ENCODE results near the gene BRCA1.

Gene BRCA1

DNA sequence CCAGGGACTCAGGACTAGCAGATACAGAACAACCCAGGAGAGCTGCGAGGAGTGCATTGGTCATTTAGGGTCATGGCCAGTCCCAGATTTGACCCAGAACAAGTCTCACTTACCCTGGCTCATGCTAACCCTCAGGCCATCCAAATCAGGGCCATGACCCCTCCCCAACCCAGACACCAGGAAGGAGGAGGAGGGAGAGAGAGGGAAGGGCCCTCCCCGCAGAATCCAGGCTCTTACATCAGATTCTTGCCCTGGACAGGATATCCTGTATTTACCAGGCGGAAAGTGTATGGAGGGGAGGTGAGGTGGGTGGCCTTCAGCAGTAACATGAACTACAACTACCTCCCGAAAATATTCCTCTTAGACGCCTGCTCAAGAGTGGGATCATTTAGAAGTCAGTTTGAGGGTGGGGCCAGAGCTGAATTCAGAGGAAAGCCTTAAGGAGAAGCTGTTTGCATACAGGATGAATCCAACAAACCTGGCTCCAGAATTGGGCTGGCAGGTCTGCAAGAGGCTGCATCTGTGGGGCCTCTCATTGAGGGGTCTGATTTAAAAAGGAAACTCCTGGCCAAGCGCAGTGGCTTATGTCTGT, 105.0 kb downstream of the BRCA1 start:
- no peak overlapping the region for H3K4me3 ChIP-seq (ENCODE audit: low read length)
- TF ChIP-seq, protein P1, sequence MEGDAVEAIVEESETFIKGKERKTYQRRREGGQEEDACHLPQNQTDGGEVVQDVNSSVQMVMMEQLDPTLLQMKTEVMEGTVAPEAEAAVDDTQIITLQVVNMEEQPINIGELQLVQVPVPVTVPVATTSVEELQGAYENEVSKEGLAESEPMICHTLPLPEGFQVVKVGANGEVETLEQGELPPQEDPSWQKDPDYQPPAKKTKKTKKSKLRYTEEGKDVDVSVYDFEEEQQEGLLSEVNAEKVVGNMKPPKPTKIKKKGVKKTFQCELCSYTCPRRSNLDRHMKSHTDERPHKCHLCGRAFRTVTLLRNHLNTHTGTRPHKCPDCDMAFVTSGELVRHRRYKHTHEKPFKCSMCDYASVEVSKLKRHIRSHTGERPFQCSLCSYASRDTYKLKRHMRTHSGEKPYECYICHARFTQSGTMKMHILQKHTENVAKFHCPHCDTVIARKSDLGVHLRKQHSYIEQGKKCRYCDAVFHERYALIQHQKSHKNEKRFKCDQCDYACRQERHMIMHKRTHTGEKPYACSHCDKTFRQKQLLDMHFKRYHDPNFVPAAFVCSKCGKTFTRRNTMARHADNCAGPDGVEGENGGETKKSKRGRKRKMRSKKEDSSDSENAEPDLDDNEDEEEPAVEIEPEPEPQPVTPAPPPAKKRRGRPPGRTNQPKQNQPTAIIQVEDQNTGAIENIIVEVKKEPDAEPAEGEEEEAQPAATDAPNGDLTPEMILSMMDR (IDR thresholded peaks at IDR 0.05; ENCODE audit: insufficient read depth, low read depth, low read length, missing control alignments), result no peak

DNA sequence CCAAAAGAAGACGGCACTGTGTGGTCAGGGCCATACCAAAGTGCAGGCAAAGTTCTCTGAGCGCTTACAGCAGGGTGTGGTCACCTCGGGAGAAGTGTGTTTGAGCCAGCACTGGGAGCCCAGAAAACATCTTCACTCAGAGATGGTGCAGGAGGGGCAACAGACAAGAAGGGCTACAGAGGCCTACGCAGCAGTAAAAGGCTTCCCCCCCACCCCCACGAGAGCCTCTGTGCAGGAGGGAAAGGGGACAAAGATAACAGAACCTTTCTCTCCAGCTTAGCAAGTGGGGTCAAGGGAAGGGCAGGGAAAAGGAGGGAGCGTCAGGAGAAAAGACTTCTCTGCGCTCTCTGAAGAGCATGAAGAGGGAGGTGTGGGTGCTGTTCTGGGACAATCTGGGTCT, 105.7 kb downstream of the BRCA1 start:
- no peak overlapping the region for H3K4me3 ChIP-seq (ENCODE audit: low read length)
- no peak for DNase-seq (ENCODE audit: low read depth)
- TF ChIP-seq, protein P1 (IDR thresholded peaks at IDR 0.05; ENCODE audit: insufficient read depth, low read depth, low read length, missing control alignments), result no peak

More for the DNA sequence above, 105.0 kb downstream of the BRCA1 start:
- no peak for DNase-seq (ENCODE audit: low read depth)

DNA sequence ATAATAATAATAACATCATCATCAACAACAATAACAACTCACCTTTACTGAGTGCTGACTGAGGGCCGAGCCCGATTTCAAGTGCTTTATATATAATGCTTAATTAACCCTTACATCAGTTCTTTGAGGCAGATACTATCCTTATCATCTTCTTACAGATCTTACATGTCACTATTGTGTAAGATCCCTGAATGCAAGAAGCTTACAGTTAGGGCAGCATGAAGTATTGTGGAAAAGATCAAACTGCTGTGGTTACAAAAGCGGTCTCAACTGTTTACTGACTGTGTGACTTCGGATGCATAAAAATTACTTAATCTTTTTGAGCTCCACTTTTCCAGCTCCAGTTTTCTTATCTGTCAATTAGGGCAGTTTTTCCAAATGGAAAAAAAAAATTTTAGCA, 106.2 kb downstream of the BRCA1 start:
- TF ChIP-seq, protein P1 (IDR thresholded peaks at IDR 0.05; ENCODE audit: insufficient read depth, low read depth, low read length, missing control alignments), result no peak
- DNase-seq (ENCODE audit: low read depth), result no peak
- no peak overlapping the region for H3K4me3 ChIP-seq (ENCODE audit: low read length)

DNA sequence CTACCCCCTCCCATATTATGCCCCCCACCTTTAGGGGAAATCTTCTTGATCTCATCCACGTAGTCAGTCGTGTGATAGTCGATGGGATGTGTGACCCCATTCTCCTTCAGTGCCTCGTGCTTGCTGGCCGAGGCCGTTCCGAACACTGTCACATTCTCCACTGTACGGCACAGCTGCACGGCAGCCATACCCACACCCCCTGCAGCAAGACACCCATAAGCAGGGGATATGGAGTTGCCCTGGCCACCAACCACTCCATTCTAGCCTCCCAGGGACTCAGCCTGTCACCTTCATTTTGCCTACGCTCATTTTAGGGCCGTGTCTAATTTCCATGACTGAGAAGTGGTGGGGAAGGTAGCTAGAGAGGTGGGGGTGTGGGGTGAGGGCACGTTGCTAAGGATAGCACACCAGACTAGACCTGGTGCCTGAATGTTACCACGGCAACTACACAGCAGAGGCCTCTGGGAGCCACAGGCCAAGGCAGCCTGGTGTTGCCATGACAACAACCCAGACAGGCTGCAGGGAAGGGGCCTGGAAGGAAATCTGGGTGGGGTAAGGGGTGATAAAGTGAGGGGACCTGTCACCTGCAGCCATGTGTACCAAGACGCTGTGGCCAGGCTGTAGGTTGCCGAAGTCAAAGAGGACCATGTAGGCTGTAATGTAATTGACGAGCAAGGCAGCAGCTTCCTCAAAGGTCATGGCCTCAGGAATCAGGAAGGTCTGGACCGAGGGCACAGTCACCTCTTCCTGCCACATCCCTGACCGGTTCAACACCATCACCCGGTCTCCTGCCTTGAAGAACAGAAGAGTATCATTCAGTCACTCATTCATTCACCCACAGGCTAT, 106.9 kb downstream of the BRCA1 start:
- no peak for DNase-seq (ENCODE audit: low read depth)

DNA sequence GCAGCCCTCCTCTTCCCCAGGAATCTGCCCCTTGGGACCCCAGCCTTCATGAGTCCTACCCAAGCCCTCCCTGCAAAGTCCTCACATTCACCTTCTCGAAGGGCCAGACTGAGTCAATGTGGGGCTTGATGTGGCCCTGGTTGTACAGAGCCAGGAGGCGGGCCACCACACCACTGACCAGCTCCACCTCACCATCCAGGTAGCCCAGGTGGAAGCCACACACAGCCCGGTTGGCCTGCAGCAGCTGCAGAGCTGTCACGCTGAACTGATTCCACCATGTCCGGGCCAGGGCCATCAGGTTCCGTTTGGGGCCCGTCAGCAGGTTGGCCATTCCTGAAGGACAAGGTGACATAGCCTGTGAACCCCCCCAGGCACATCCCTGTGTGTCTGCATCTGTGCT, 108.9 kb downstream of the BRCA1 start:
- no peak overlapping the region for H3K4me3 ChIP-seq (ENCODE audit: low read length)
- TF ChIP-seq, protein P1 (IDR thresholded peaks at IDR 0.05; ENCODE audit: insufficient read depth, low read depth, low read length, missing control alignments), result no peak
- DNase-seq (ENCODE audit: low read depth), result no peak

More for the DNA sequence above, 106.9 kb downstream of the BRCA1 start:
- TF ChIP-seq, protein P1 (IDR thresholded peaks at IDR 0.05; ENCODE audit: insufficient read depth, low read depth, low read length, missing control alignments), result no peak
- no peak overlapping the region for H3K4me3 ChIP-seq (ENCODE audit: low read length)

DNA sequence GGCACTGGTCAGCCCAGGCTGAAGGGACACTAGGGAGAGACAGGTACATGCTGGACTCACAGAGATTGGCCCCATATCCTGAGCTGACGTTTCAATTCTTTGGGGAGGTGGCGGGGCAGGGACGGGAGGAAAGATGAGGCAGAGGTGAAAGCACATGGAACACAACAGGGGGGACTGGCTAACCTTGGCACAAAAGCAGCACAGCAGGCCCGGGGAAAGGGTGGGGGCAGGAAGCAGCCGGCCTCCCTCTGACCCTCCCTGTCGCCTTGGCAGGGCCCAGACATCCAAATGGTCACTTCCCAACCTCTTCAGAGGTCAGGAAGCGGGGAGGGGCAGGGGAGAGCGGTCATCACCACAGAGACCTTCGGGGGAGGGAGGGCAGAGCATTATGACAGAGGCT, 109.6 kb downstream of the BRCA1 start:
- no peak for DNase-seq (ENCODE audit: low read depth)
- TF ChIP-seq, protein P1 (IDR thresholded peaks at IDR 0.05; ENCODE audit: insufficient read depth, low read depth, low read length, missing control alignments), result no peak
- no peak overlapping the region for H3K4me3 ChIP-seq (ENCODE audit: low read length)
